Activated T-helper 1 cell treated with Interleukin-2 at 50 U/mL for 16 hours (primary cell): Measurements from ENCODE around the gene SLC35F4.

Experiments used
- DNase-seq: peaks from one replicate; pipeline ENCODE4 v3.0.0-alpha.2; 2020; ENCODE audit warnings: low read depth

SLC35F4 gene

DNA sequence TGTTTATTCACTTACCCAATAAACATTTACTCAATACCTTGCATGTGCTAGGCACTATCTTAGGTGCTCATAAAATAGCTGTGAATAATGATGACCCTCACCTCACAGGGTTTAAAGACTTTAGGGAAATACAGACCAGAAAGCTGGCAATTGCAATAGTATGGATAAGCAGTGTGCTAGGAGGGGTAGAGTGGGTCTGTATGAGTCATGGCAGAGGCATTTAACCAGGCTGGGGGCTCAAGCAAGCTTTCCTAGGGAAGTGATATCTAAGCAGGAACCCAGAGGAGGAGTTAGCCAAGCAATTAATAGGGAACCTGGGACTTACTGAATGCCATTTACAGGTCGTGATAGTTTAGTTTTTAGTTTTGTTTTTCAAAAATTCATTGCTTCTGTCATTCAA is 248.4 kb downstream of the SLC35F4 start:
- no peak for DNase-seq

DNA sequence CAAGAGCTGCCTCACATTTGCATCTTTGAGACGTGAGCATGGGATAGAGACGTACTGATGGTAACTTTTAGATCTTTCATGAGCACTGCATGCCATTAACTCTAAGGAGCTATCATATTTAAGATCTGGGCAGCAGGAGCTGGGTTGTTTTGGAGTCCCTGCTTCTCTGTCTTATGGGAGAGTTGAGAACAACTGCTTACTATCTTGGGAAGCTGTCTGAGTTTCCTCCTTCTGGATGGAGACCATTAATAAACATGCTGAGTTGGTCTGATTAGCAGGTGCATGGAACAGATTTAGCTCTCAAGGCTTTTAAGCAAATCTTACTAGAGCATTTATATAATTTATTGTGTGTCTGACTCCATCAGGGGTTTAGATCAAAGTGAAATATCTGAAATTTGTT is 252.9 kb downstream of the SLC35F4 start:
- no peak for DNase-seq

DNA sequence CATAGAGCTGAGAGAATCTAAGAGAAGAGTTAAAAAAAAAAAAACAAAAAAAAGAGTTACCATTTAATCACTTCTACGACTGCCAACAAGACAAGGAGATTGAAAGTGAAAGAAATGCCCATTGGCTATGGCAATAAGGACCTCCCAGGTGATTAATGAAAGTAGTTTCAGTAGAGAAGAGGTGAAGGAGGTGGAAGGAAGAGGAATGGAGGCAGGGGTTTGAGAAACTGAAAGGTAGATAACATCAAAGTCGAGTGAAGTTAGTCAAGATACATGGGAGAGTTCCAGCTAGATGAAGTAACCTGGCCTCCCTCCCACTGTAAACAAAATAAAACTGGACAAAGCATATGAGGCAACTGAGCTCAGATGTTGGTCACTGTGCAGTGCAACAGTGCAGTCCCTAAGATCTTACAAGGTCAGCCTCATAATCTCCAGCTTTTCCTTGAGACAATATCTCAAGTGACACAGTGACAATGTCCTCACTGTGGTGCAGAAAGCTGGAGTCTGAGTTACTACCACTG is 254.3 kb downstream of the SLC35F4 start:
- no peak for DNase-seq

DNA sequence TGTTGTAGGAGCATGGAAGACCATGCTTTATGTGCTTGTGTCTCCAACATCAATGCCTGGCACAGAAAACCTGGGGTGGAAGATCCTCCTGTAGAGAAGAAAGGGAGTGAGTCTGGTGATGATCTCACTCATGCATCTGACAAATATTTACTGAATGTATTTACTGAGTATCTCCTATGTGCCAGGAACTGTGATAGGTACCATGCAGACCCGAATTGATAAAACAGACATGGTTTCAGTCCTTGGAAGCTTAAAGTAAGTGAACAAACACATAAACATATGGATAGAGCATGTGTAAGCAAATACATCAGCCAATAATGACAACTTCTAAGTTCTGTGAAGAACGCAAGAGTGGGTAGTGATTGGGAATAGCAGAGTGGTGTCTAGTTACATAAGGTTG is 255.3 kb downstream of the SLC35F4 start:
- no peak for DNase-seq

DNA sequence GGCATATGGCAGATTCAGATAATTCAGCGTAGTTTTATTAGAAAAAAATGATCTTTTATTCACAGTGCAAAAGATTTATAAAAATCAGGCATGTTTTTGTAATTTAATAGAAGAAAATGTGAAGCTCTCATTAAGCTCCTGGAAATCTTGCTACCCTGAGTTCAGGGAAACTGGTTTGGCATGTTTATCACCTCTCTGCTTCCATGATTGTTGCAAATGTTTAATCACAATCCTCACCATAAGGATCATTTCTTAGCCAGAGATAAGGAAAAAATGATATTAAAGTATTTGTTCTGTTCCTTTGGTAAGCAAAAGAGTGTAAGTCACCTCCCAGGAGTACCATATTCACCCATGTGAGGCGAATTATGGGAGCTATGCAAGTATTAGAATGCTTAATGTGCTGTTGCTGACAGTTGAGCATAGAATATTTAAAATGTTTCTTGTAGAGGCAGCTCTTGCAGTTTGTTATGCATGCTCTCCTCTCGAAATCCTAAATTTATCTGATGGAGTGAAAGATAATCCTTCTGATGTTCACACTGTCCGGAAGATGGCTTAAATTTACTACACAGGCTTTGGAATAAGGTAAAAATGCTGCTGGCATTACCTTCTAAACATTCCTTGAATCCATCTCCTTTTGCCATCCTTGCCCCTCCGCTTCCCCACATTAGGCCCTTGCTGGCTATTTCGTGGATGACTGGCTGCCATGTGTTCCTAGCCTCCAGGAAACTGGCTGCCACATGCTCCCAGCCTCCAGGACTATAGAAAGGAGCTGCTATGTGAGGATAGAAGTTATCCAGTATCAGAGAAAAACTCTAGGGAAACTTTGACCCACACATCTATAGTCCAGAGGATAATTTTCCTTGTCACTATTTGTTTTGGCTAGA is 256.5 kb downstream of the SLC35F4 start:
- DNase-seq, result no peak

DNA sequence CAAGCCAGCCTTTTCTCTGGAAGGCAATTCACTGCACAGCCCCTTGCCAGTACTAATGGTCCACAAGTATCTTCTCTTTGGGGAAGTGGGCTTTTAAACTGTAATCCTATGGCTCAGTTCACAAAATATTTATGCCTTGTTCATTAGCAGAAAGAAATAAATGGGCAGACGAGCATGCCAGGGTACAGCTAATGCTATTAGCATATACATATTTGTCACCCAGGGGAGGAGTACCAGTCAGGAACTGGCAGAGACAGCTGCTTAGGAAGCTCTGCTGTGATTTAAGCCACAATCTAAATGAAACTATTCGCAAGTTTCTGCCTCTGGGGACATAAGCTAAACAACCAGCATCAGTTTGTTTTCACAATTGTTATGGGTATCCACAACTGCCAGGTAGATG is 258.8 kb downstream of the SLC35F4 start:
- no peak for DNase-seq

DNA sequence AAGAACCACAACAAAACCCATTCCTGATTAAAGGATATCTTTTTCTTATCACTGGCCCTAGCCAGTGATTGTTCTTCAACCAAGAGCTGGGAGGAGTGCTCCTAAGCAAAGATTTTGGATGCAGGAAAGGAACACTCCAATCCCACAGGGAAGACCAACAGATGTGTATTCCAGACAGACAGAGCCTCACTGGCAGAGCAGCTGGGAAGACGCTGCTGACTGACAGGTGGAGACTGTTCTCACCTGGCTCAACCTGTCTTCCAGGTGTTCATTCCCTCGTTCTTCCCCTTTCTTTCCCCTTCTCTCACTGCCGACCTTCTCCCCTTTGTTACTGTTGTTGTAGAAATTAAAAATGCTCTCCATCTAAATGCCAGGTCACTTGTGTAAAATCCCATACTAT is 282.5 kb downstream of the SLC35F4 start:
- no peak for DNase-seq

DNA sequence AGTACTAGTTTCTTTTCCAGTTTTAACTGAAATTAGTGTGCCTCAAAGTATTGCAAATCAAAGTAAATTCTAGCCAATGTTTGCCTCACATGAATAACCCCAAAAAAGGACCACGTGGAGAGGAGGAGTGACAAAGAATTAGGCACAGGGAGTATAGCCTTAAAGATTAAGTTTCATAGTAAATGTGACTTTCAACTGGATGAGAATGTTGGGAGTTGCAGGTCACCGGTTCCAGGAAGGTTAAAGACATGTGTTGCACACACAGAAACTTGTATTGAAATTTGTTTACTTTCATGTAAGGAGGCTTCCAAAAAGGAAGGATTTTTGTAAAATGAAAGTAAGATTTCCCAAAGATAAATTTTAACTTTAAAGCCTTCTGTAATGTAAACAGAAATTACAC is 283.1 kb downstream of the SLC35F4 start:
- no peak for DNase-seq

DNA sequence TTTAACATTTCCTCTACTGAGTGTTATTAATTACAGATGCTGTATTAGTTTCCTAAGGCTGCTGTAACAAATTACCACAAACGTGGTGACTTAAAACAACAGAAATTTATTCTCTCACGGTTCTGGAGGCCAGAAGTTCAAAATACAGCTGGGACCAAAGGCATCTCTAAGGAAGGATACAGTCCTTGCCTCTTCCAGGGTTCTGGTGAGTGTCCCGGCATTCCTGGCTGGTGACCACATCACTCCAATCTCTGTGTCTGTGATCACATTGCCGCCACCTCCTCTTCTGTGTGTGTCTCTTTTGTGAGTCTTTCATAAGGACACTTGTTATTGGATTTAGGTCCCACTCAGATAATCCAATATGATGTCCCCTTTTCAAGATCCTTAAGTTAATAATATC is 287.1 kb downstream of the SLC35F4 start:
- DNase-seq, result no peak

DNA sequence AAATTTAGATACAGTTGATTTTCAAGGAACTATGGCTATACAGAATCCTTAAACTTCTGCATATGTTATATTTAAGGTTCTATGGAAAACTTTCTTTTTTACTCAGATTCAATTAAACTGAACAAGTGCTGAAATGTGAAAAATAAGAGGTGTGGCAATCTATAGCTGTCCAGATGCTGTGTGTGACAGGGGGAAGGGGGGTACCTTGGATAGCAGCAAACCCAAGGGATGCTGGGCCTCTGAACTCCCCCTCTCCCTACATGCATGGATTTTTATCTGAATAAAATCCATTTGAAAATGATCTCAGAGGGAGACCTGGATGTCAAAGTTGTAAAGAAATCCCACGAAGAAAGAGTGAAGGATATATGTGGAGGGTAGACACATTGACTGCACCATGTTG is 289.4 kb downstream of the SLC35F4 start:
- no peak for DNase-seq

DNA sequence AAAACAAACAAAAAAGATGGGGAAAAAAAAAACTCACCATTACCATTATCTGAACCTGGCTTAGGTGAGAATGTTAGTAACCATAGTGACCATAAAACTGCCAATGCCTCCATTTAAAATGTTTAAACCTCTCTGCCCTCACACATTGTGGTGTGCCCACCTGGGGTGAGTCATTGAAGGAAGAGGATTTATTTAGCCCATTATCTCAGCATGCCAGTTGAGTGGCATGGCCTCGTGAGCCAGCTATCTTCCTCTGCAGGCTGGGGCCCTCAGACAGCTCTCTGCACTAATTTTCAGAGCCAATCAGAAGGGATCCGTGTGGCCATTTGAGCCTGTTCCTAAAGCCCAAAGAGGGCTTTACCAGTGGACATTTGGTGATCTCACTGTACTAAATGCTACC is 290.4 kb downstream of the SLC35F4 start:
- DNase-seq, result no peak

DNA sequence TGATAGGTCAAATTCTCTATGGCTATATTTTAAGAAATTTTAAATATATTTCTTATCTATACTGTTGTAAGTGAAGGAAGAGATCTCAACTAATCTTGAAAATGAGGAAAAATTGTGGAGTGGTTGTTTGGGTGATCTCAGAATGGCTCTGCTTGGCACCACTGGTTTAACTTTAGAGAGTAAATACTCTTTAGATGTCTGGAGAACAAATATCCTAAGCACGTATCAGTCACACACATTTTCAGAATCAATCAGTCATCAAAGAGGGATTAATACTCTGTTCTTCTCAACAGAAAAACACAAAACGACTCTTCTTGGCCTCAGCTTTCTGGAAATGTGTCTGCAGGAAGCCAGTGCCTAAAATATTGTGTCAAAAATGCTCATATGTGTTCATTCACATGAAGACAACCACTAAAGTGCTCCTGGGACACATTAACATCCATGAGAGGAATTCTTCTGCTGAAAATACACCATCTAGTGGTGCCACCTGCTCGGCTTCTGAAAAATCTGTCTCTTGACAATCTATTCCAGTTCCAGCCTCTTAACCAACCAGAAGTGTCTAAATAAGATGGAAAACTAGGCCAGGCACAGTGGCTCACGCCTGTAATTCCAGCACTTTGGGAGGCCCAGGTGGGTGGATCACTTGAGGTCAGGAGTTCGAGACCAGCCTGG is 291.1 kb downstream of the SLC35F4 start:
- DNase-seq, result no peak

DNA sequence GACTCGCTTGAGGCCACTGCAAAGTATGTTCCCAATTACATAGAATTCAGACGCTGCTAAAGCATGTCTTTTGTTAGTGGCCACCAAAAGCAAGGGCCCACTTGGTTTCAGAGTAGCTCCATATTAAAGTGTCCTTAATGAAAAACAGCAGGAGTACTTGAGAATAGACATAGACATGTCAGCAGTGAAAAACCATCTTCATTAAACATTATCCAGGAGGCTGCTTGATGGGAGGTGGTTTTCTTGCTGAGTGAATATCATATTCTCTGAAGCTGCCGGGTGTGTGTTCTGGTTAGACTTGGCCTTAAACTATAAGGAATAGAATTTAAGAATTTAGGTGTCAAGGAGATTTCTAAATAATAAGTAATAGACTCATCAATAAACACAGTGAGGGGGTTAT is 292.7 kb downstream of the SLC35F4 start:
- no peak for DNase-seq

DNA sequence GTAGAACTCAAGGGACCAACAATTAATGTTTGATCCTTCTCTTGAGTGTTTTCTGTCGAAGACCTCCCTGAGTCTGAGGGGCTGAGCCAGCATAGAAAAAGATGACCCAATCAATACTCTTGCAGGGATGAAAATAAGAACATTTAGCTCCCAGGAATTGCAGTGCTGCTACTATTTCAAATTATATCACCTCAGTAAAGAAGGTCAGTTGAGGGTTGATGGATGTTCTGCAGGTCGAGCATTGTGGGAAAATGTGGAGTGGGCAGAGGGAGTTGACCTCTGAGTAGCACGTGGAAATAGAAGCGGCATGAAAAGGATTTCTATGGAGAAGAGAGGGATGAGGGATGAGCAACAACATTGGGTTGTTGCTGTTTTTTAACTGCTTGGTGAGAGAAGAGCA is 297.3 kb downstream of the SLC35F4 start:
- no peak for DNase-seq

DNA sequence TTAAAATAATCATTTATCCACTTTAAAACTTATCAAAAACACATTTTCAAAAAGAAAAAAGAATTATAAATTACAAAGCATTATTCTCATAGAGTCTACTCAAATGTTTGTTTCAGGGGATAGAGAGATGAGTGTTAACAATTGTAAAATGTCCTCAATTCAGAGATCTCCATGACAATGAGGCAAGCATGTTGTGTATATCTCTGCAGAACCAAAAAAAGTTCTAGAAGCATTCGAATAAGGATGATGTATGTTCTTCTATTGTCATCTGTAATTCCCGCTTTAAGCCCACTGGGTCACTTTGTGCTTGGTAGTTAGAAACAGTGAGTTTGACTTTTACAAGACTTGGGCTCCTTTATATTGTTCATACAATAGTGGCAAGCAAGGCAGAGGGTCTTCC is 298.7 kb downstream of the SLC35F4 start:
- DNase-seq, result no peak

DNA sequence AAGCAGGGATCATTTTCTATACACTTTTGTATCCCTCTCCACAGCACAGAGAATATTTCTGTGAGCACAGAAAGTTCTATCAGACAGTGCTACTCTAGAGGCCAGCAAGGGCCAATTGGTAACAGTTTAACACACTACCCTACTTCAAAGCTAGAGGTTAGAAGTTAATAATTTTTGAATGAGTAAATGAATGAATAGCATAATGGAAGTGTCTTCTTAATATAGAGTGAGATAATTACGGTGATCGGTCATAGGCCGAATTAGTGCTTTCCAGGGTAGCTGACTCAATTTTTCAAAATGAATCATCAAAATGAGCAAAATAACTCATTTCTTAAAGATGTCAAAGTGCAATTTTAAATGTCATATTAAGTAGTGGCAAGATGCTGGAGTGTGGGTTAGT is 305.2 kb downstream of the SLC35F4 start:
- DNase-seq, result no peak

DNA sequence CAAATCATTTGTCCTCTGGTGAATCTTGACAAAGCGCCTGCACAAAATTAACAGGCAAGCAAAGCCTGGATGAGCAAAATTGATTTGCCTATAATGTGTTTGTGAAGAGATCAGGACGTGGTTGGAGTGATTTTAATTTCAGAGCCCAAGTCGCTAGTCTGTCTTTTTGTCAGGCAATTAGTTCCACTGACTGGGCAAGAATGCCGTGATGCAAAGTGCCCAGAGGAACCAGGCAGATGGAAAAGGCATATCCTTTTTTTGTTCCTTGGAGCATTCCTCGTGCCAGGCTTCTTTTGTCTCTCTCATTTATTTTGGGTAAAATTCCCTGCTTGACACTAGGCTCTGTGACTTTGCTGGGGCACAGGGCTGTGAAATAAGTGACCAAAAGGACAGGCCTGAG is 306.3 kb downstream of the SLC35F4 start:
- no peak for DNase-seq

DNA sequence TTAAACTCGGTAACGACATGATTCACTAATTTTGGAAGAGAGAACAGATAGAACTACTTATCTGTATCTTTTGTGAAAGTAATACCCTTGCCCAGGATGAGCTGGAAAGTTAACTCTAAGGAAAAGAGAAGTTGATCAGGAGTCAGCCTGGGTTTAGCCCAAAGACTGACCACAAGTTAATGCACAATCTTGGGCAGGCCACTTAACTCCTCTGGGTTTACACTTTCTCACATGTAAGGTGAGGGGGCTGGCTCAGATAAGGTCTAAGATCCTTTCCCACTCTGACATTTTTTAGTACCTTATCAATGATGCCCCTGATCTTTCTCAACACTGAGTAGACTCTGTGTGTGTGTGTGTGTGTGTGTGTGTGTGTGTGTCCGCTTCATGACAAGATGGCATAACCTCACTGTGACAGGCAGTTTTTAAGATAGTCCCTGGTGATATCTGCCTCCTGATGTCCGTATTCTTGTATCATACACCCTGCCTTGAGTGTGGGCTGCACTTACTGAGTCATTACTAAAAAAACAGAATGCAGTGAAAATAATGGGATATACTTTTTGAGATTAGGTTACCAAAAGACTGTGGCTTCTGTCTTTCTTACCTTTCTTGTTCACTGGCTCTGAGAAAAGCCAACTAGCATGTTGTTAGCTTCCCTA is 316.0 kb downstream of the SLC35F4 start:
- no peak for DNase-seq

DNA sequence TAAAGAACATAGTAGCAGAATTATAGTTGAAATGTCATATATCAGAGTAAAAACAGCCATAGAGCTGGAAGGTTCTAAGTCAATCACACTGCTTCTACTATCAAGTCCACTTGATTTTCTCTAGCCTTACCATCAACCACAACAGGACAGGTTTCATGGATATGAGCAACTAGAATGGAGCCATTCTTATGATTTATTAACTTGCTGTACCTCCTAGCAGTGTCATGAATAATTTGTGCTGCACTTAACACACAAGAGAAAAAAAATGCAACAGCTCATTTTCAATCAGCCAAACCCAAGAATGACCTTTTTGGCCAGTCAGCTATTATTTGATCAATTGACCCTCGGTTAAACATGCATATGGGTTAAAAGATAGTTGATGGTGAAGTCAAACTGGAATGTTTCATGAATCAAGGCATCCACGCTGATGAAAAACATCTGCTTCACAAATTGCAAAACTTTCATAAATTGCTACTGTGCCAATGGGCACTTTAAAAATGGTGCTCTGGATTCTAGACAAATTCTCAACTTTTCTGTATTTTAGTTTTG is 316.8 kb downstream of the SLC35F4 start:
- no peak for DNase-seq

DNA sequence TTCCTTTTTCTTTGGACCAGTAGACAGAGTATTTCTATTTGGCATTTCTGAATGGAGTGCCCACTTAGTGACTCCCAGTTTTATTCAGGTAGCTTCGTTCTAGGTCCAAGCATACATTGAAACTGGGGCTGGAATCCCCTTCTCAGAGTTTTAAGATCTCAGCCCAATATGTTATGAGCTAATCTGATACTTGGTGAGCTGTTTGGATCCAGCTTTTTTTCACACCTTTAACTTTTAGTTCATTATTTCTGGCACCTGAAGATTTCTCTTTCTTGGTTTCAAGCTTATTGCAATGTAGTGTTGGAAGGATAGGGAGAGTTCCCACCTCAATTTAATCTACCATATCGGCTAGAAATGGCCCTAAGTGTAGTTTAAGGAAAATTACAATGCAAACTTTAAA is 318.8 kb downstream of the SLC35F4 start:
- no peak for DNase-seq

DNA sequence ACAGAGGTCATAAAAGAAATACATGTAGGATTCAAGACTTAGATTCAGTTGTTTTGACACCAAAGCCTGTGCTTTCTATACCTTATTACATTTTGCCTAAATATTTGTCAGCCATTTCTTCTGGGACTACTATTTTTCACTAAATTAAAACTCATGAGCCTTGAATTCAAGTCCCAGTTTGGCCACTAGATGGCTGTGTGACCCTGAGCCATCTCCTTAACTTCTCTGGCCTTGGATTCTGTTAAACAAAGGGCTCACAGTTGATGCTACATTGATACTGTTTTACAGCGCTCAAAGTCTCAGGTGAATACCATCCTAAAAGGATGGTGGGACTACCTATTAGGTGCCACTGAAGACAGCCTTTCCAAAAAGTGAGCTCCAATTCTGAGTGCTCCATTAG is 332.7 kb downstream of the SLC35F4 start:
- DNase-seq, result no peak

DNA sequence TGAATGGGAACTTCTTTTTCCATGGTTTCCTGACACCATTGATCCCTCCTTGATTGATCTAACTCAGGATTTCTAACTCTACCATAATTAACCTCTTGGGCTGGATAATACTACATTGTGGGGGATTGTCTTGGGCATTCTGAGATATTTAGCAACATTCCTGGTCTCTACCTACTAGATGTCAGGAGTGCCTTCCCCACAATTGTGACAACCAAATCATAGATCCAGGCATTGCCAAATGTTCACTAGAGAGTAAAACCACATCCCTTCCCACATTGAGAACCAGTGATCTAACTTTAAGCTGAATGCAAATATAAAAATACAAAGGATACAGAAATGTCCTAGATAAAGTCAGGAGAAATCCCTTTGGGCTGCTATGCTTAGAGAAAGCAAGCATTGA is 335.3 kb downstream of the SLC35F4 start:
- DNase-seq, result no peak

DNA sequence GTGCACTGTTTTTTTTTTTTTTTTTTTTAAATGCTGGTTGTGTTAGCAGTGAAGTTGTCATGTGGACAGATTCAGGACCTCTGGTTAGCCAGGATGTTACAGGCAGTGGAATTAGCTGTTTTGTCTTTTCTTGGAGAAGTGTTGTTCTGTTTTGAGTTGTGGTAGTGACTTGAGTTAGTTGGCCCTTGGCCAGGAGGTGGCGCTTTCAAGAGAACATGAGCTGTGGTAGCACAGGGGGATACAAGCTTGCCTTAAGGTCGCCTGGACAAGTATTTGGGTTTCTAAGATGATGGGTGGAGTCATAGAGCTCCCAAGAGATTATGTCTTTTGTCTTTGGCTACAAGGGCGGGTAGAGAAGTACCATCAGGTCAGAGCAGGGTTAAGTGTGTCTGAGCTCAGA is 338.9 kb downstream of the SLC35F4 start:
- no peak for DNase-seq
